Dendritic cell treated with granulocyte-macrophage colony-stimulating factor and Interleukin-4, amounts not matched to agents 40 ng/mL and 50 ng/mL, for 4 days (primary cell): ENCODE results near the gene YIF1B.
"Not testable (repeated sequence)": the region's sequence is repeated elsewhere in the genome, so short reads cannot be mapped to it uniquely, and the experiment has no call there.

Experiments used
- H3K27ac Mint-ChIP-seq: one replicate; pipeline ENCODE4 v1.8.0; 2022; ENCODE audit warnings: mild to moderate bottlenecking, mixed read lengths
- H3K27me3 Mint-ChIP-seq: one replicate; pipeline ENCODE4 v1.8.0; 2022; ENCODE audit warnings: mild to moderate bottlenecking, mixed read lengths
- H3K36me3 Mint-ChIP-seq: one replicate; pipeline ENCODE4 v1.8.0; 2022; ENCODE audit warnings: low read depth, mixed read lengths
- H3K4me1 Mint-ChIP-seq: one replicate; pipeline ENCODE4 v1.8.0; 2022; ENCODE audit warnings: low read depth, mixed read lengths
- H3K4me3 Mint-ChIP-seq: one replicate; pipeline ENCODE4 v1.8.0; 2022; ENCODE audit warnings: mild to moderate bottlenecking, moderate library complexity, mixed read lengths
- H3K9me3 Mint-ChIP-seq: one replicate; pipeline ENCODE4 v1.8.0; 2022; ENCODE audit warnings: mixed read lengths
- intact Hi-C: fragments of 100-400 bp; cut with micrococcal nuclease; formaldehyde crosslinking; loops from one replicate; pipeline ENCODE4 v1.15.0; 2022

Gene YIF1B

DNA sequence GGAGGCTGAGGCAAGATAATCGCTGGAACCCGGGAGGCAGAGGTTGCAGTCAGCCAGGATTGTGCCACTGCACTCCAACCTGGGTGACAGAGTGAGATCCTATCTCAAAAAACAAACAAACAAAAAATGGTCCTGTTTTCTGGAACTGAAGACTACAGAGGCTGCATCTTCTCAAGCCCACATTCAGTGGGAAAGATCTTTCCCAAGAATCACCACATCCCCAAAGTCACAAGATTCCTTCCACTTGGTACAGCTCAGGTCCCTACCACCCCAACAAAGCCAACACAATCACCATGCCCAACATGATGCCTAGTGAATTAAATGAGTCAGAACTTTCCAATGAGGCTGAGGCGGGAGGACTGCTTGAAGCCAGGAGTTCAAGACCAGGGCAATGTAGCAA is 35.1 kb upstream of the YIF1B start:
- Mint-ChIP-seq H3K27me3 (peaks cover 24% of the 10 kb centered on the region), H3K27ac (no peak overlapping the region), H3K4me3 (no peak overlapping the region), H3K4me1 (no peaks in the 10 kb centered on the region), H3K9me3 (no peaks in the 10 kb centered on the region), H3K36me3 (peaks cover 6% of the 10 kb centered on the region)
- intact Hi-C loops: no loop called here

DNA sequence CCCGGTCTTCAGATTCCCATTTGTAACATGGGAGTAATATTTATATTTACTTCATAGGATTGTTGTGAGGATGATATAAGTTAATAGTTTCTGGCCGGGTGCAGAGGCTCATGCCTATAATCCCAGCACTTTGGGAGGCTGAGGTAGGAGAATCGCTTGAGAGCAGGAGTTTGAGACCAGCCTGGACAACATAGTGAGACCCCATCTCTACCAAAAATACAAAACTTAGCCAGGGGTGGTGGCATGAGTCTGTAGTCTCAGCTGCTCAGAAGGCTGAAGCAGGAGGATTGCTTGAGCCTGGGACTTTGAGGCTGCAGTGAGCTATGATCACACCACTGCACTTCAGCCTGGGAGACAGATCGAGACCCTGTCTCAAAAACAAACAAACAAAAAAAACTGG is 31.1 kb upstream of the YIF1B start:
- intact Hi-C loops: no loop called here
- H3K36me3 Mint-ChIP-seq: peaks cover 35% of the 10 kb centered on the region
- H3K4me1 Mint-ChIP-seq: no peaks in the 10 kb centered on the region
- H3K9me3 Mint-ChIP-seq: no peaks in the 10 kb centered on the region
- H3K27me3 Mint-ChIP-seq: peaks cover 5% of the 10 kb centered on the region
- H3K27ac Mint-ChIP-seq: no peak overlapping the region
- no peak overlapping the region for H3K4me3 Mint-ChIP-seq

DNA sequence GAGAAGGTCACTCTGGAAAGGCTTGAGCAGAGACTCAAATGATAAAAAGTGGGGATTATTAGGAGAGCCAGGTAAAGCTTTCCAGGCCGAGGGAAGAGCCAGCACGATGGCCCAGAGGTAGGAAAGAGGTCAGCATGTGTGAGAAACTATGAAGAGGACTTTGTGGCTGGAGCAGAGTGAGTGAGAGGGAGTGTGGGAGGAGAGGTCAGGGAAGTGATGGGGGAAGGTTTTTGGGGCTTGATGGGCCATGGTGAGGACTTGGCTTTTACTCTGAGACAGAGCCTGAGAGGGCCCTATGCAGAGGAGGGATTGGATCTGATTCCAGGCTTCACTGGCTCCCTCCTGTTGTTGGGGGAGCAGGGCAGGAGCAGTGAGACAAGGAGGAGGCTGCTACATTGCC is 25.2 kb upstream of the YIF1B start:
- Mint-ChIP-seq H3K4me3 (no peak overlapping the region), H3K4me1 (peaks cover 27% of the 10 kb centered on the region), H3K9me3 (no peaks in the 10 kb centered on the region), H3K27me3 (no peaks in the 10 kb centered on the region), H3K27ac (no peak overlapping the region), H3K36me3 (peaks cover 70% of the 10 kb centered on the region)
- intact Hi-C loops: no loop called here

DNA sequence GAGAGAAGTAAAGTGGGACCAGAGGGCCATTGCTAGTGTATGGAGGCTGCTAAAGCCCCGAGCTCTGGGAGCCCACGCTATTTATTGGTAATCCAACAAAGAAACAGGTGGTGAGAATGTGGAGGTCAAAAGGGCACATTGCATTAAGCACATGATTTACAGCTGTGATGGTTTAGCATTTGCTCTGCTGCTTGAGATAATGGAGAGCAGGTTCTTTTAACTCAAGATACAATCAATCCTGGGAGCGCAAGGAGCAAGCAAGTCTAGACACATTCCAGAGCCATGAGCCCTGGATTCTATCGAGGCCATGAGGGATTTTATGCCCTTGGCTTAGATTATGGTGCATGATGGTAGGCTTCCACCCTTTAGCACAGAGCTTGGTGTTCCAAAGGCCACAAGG is 23.3 kb upstream of the YIF1B start:
- H3K27ac Mint-ChIP-seq, intact Hi-C loops: not testable (repeated sequence)

DNA sequence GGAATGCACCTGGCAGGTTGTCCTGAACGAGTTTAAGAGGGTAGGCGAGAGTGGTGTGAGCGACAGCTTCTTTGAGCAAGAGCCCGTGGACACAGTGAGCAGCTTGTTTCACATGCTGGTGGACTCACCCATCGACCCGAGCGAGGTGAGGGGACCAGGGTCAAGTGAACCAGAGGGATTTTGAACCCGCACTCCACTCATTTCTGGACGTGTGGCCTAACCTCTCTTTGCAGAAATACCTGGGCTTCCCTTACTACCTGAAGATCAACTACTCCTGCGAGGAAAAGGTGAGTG is 21.6 kb upstream of the YIF1B start:
- H3K27me3 Mint-ChIP-seq: no peaks in the 10 kb centered on the region
- peaks cover 27% of the 10 kb centered on the region for H3K4me1 Mint-ChIP-seq
- no peaks in the 10 kb centered on the region for H3K9me3 Mint-ChIP-seq
- peaks cover 60% of the 10 kb centered on the region for H3K36me3 Mint-ChIP-seq
- H3K4me3 Mint-ChIP-seq: peak overlapping the region; percentile 96
- peak overlapping the region; percentile 98 for H3K27ac Mint-ChIP-seq
- intact Hi-C loops: no loop called here

More for the DNA sequence above, 23.3 kb upstream of the YIF1B start:
- H3K27me3 Mint-ChIP-seq, H3K9me3 Mint-ChIP-seq, H3K4me3 Mint-ChIP-seq: not testable (repeated sequence)
- Mint-ChIP-seq H3K4me1 (peaks cover 27% of the 10 kb centered on the region), H3K36me3 (peaks cover 61% of the 10 kb centered on the region)

DNA sequence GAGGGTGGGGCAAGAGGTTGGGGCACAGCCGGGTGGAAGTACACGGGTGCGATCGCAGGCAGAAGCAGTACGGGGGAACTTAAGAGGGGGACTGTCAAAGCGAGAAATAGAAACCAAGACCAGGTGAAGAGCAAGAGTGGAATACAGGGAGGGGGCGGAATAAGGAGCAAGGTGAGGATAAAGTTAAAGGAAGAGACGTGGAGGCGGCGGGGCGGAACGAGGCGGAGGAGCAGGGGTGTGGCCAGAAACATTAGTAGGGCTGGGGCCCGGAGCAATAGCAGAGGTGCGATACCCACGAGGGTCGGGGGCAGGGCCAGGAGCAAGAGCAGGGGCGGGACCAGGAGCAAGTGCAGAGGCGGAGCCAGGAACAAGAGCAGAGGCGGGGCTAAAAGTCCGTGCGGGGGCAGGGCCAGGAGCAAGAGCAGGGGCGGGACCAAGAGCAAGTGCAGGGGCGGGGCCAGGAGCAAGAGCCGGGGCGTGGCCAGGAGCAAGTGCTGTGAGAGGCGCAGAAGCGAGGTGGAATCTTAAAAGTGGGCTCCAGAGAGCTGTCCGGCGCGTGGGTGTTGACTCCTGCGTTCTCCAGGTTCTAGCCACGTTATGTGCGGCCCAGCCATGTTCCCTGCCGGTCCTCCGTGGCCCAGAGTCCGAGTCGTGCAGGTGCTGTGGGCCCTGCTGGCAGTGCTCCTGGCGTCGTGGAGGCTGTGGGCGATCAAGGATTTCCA is 21.1 kb upstream of the YIF1B start:
- peak overlapping the region; percentile 98 for H3K27ac Mint-ChIP-seq
- H3K9me3 Mint-ChIP-seq: no peaks in the 10 kb centered on the region
- H3K4me1 Mint-ChIP-seq: peaks cover 27% of the 10 kb centered on the region
- peak overlapping the region; percentile 96 for H3K4me3 Mint-ChIP-seq
- peaks cover 62% of the 10 kb centered on the region for H3K36me3 Mint-ChIP-seq
- intact Hi-C loops: loop anchor here (1.0 kb wide), 2 partner anchors 26 to 67 kb away; partner anchors contain the start of gene FAM98C
- no peaks in the 10 kb centered on the region for H3K27me3 Mint-ChIP-seq

DNA sequence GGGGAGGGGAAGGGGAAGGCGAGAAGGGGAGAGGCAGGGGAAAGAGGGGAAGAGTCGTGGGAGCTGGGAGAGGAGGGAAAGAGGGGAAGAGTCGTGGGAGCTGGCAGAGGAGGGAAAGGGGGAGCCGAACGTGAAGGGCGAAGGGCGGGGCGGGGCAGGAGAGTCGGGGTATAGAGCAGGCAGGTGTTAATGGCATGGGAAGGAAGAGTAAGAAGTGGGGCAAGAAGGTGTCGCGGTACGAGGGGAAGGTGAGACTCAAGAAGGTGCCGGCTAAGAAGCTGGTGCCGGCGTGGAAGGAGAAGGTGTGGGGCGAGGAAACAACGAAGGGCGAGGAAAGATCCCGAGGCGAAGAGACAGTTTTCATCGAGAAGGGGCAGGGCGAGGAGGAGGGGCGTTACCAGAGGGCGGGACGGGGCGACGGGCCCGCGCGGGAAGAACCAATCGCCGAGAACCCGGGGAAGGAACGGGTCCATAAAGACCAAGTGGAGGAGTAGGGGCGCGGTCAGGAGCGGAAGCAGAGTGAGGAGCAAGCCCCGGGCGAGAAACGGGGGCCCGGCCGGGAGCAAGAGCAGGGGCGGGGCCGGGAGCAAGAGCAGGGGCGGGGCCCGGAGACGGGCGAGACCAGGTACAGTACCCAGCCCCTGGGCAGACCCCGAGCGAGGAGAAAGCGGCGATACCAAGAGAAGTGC is 20.3 kb upstream of the YIF1B start:
- Mint-ChIP-seq H3K4me1 (peaks cover 25% of the 10 kb centered on the region), H3K4me3 (peak overlapping the region; percentile 96), H3K36me3 (peaks cover 65% of the 10 kb centered on the region), H3K9me3 (no peaks in the 10 kb centered on the region), H3K27me3 (no peaks in the 10 kb centered on the region), H3K27ac (peak overlapping the region; percentile 98)
- intact Hi-C loops: loop anchor here (1.0 to 2.0 kb wide), 6 partner anchors 19 to 103 kb away; partner anchors contain the start of genes FAM98C and PSMD8

DNA sequence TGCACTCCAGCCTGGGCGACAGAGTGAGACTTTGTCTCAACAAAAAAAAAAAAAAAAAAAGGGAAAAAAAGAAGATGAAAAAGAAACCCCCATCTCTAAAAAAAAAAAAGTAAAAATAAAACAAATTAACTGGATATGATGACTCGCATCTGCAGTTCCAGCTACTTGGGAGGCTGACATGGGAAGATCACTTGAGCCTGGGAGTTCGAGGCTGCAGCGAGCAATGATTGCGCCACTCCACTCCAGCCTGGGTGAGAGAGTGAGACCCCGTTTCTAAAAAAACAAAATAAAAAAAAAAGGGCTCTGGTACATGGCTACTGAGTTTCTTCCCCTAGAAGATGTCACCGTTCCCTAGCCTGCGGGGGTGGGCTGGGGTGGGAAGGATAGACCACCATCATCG is 17.5 kb upstream of the YIF1B start:
- Mint-ChIP-seq H3K9me3 (no peaks in the 10 kb centered on the region), H3K36me3 (peaks cover 76% of the 10 kb centered on the region), H3K4me1 (peaks cover 25% of the 10 kb centered on the region), H3K4me3 (no peak overlapping the region), H3K27ac (no peak overlapping the region), H3K27me3 (no peaks in the 10 kb centered on the region)
- intact Hi-C loops: no loop called here

DNA sequence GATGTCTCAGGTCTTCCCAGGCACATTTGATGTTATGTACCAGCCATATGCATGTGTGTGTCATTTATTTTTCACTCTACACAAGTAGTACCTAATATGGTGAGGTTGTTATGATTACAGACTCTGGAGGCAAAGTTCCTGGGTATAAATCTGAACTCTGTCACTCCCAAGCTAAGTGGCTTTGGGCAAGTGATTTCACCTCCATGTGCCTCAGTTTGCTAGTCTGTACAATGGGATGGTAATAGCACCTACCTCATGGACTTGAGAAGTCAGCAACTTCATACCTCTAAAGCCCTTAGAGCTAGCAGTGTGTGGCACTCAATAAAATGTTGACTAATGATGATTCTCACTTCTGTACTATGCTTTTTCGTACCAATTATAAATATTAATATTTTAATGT is 16.0 kb upstream of the YIF1B start:
- no peaks in the 10 kb centered on the region for H3K27me3 Mint-ChIP-seq
- no peak overlapping the region for H3K27ac Mint-ChIP-seq
- peaks cover 80% of the 10 kb centered on the region for H3K36me3 Mint-ChIP-seq
- H3K4me1 Mint-ChIP-seq: peaks cover 24% of the 10 kb centered on the region
- no peaks in the 10 kb centered on the region for H3K9me3 Mint-ChIP-seq
- intact Hi-C loops: no loop called here
- no peak overlapping the region for H3K4me3 Mint-ChIP-seq

DNA sequence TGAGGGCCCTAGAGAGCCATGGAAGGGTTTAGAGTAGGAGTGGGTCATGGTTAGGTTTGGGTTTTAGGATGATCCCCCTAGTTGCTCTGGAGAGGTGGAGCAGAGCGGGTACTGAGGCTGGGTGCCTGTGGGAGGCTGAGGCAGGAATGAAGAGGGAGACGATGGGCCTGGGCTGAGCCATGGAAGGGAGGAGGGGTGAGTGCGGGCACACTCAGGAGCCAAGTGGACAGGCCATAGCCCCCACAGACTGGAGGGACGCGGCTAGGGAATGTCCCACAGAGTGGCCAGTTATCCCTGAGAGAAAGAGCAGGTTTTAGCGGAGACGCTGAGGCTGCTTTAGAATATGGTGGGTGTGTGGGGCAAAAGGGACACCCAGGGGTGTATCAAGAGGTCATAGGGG is 13.9 kb upstream of the YIF1B start:
- no peak overlapping the region for H3K4me3 Mint-ChIP-seq
- H3K36me3 Mint-ChIP-seq: peaks cover 88% of the 10 kb centered on the region
- peaks cover 36% of the 10 kb centered on the region for H3K4me1 Mint-ChIP-seq
- no peaks in the 10 kb centered on the region for H3K27me3 Mint-ChIP-seq
- intact Hi-C loops: no loop called here
- H3K9me3 Mint-ChIP-seq: no peaks in the 10 kb centered on the region
- H3K27ac Mint-ChIP-seq: peak overlapping the region; percentile 25

DNA sequence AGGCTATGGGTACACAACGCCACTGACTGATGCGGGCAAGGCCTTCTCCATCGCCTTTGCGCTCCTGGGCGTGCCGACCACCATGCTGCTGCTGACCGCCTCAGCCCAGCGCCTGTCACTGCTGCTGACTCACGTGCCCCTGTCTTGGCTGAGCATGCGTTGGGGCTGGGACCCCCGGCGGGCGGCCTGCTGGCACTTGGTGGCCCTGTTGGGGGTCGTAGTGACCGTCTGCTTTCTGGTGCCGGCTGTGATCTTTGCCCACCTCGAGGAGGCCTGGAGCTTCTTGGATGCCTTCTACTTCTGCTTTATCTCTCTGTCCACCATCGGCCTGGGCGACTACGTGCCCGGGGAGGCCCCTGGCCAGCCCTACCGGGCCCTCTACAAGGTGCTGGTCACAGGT is 10.8 kb upstream of the YIF1B start:
- intact Hi-C loops: no loop called here
- Mint-ChIP-seq H3K4me1 (peaks cover 58% of the 10 kb centered on the region), H3K27ac (no peak overlapping the region), H3K27me3 (no peaks in the 10 kb centered on the region), H3K9me3 (no peaks in the 10 kb centered on the region), H3K36me3 (peaks cover 98% of the 10 kb centered on the region), H3K4me3 (no peak overlapping the region)

DNA sequence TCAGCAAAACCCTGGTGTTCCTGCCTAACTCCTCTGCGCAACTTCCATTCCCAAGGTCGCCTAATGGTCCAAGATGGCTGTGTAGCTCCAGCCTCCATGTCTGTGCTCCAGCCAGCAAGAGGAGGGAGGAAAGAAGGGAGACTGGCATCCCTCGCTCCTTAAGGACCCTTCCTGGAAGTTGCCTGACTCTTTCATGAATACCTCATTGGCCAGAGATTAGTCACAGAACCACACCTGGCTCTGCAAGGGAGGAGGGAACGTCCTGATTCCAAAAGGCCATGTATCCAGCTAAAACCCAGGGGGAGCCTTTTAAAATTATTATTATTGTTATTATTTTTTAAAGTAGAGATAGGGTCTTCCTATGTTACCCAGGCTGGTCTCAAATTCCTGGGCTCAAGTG is 8.7 kb upstream of the YIF1B start:
- intact Hi-C loops: no loop called here
- H3K9me3 Mint-ChIP-seq: no peaks in the 10 kb centered on the region
- peaks cover 66% of the 10 kb centered on the region for H3K4me1 Mint-ChIP-seq
- no peaks in the 10 kb centered on the region for H3K27me3 Mint-ChIP-seq
- no peak overlapping the region for H3K27ac Mint-ChIP-seq
- peaks cover 95% of the 10 kb centered on the region for H3K36me3 Mint-ChIP-seq
- H3K4me3 Mint-ChIP-seq: no peak overlapping the region

DNA sequence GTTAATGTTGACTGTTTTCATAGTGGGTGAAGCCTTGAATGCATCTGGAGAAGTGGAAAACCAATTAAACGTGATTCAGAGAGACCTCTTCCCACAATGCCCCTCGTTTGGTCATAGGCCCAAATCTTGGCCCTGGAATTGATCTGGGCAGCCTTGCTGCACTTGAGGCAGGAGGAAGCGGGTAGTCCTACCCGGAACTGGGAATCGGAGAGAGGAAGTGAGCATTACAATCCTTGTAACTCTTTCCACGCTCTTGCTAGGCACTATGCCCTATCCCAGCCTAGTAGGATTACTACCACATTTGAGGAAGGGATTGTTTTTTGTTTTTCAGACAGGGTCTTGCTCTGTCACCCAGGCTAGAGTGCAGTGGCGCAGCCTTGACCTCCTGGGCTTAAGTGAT is 7.5 kb upstream of the YIF1B start:
- peak overlapping the region; percentile 84 for H3K27ac Mint-ChIP-seq
- intact Hi-C loops: no loop called here
- H3K27me3 Mint-ChIP-seq: no peaks in the 10 kb centered on the region
- peaks cover 84% of the 10 kb centered on the region for H3K36me3 Mint-ChIP-seq
- H3K4me1 Mint-ChIP-seq: peaks cover 69% of the 10 kb centered on the region
- H3K4me3 Mint-ChIP-seq: peak overlapping the region; percentile 87
- H3K9me3 Mint-ChIP-seq: no peaks in the 10 kb centered on the region

DNA sequence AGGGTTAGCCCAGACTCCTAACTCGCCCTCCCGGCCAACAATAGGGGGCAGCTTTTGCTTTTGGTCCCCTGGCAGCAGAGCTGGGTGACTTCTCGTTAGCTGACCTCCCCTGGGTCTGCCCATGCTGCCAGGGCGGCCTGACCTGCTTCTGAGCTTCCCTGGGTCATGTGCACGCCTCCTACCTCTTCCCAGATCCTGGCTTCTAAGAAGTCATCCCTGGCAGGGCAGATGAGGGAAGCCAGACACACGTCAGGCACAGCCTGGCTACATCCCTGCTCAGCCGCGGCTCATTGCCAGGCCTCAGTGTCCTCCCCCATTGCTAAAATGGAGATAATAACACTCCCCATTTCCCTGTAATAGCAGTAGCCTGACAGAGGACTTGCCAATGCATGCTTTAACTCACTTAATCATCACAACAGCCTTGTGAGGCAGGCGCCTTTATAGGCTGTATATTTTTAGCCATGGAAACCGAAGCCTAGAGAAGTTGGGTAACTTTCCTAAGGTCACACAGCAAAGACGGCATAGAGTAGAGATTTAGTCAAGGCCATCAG is 6.0 kb upstream of the YIF1B start:
- Mint-ChIP-seq H3K36me3 (peaks cover 68% of the 10 kb centered on the region), H3K27me3 (no peaks in the 10 kb centered on the region), H3K9me3 (no peaks in the 10 kb centered on the region), H3K27ac (peak overlapping the region; percentile 84), H3K4me1 (peaks cover 71% of the 10 kb centered on the region), H3K4me3 (peak overlapping the region; percentile 87)
- intact Hi-C loops: loop anchor here (2.0 kb wide), 1 partner anchor 37 kb away; no protein-coding TSS in a partner anchor
